Measurements from ENCODE around the gene TAOK2.

The TAOK2 gene

GRCh38 chr16:29963021-29963743 is 10.5 kb upstream of the TAOK2 start:
- in situ Hi-C loops (cut with MboI; ENCODE audit: low sequenced_read_pairs): no loop called here

- in situ Hi-C loops (cut with MboI; ENCODE audit: low sequenced_read_pairs): no loop called here
Observed at GRCh38 chr16:29968205-29968604, 5.5 kb upstream of the TAOK2 start.

DNA sequence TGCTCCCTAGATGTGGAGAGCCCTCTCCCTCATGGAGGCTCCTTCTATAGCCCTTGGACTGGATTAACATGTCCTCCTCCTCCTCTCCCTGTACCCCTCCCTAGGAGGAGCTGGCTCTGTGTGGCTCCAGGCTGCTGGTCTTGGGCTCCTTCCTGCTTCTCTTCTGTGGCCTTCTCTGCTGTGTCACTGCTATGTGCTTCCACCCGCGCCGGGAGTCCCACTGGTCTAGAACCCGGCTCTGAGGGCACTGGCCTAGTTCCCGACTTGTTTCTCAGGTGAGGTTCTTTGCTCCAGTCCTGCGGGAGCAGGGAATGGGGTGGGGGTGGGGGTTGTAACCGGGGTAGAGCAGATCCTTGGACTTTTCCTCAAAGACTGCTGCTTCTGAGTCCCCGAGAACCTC is 2.4 kb upstream of the TAOK2 start:
- in situ Hi-C loops (cut with MboI; ENCODE audit: low sequenced_read_pairs): no loop called here

GRCh38 chr16:29972500-29972899 is 1.2 kb upstream of the TAOK2 start:
- in situ Hi-C loops (cut with MboI; ENCODE audit: low sequenced_read_pairs): no loop called here

GRCh38 chr16:29972992-29973383 is 680 bp upstream of the TAOK2 start:
- in situ Hi-C loops (cut with MboI; ENCODE audit: low sequenced_read_pairs): no loop called here

DNA sequence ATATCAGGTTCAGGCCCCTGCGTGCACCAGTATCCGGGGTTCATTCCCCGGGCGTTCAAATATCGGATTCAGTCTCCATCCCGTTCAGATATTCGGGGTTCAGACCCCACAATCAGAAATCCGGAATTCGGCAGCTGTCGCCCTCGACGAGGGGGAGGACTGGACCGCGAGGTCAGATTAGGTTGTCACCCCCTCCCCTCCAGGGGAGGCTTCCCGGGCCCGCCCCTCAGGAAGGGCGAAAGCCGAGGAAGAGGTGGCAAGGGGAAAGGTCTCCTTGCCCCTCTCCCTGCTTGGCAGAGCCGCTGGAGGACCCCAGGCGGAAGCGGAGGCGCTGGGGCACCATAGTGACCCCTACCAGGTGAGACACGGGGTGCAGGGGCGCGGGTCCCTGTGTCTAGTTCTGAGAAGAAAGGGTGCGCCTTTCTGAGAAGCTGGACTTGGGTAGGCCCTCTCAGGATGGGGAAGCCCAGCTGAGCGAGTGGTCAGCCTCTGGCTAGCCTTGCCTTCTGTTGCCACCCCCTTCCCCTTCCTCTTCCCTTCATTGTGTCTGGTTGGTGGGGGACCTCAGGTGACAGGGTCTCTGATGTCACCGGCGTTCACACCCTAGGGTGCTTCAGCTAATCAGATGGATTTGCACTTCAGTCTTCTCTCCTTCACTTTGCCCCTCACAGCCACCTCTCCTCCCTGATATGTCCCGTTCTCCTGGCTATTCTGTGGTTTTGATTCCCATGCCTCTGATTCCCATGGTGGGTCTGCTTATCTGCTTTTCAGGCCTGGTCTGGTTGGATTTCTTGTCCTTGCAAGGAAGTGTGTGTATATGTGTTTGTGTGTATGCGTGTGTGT is 844 bp downstream of the TAOK2 start:
- in situ Hi-C loops (cut with MboI; ENCODE audit: low sequenced_read_pairs): no loop called here

- in situ Hi-C loops (cut with MboI; ENCODE audit: low sequenced_read_pairs): no loop called here
Observed at GRCh38 chr16:29975134-29975538, 1.5 kb downstream of the TAOK2 start.

DNA sequence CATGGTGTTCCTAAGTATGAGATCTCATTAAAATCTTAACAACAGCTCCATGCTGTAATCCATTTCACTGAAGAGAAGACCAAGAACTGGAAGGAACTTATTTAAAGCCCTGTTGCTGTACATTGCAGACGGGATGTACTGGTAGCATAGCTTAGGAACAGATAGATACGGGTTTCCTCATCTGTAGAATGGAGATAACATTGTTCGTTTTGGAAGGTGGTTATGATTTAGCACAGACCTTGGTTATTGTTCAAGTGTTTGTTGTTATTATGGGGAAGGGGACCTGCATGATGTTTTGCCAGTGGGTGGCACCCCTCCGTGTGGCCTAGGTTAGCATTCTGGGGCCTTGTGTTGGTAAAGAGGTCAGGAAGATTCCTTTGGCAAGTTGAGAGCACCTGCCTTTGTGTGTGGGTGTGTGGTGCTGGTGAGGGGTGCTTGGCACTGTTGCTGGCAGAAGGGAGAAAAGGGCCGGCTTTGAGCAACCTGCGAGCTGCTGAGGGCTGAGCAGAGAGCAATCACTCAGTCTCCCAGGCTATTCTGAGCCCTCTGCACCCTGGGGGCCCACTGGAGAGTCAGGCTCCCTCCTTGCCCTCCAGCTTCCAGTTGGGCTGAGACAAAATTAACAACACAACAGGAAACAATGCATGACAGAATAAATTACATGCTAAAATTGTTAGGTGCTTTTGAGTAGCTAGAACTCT is 2.3 kb downstream of the TAOK2 start:
- in situ Hi-C loops (cut with MboI; ENCODE audit: low sequenced_read_pairs): no loop called here

- in situ Hi-C loops (cut with MboI; ENCODE audit: low sequenced_read_pairs): no loop called here
Observed at GRCh38 chr16:29977063-29977825, 3.6 kb downstream of the TAOK2 start.

DNA sequence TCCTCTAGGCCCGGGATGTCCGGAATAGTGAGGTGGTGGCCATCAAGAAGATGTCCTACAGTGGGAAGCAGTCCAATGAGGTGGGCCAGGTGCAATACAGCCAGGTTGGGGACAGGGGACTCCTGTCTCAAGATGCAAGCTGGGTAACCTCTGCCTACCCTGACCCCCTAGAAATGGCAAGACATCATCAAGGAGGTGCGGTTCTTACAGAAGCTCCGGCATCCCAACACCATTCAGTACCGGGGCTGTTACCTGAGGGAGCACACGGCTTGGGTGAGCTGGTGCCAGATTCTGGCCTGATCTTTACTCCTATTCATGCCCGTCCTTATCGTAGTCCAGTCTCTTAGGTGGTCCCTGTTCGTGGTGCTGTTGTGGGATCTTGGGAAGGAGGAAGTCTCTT is 4.4 kb downstream of the TAOK2 start:
- in situ Hi-C loops (cut with MboI; ENCODE audit: low sequenced_read_pairs): no loop called here

DNA sequence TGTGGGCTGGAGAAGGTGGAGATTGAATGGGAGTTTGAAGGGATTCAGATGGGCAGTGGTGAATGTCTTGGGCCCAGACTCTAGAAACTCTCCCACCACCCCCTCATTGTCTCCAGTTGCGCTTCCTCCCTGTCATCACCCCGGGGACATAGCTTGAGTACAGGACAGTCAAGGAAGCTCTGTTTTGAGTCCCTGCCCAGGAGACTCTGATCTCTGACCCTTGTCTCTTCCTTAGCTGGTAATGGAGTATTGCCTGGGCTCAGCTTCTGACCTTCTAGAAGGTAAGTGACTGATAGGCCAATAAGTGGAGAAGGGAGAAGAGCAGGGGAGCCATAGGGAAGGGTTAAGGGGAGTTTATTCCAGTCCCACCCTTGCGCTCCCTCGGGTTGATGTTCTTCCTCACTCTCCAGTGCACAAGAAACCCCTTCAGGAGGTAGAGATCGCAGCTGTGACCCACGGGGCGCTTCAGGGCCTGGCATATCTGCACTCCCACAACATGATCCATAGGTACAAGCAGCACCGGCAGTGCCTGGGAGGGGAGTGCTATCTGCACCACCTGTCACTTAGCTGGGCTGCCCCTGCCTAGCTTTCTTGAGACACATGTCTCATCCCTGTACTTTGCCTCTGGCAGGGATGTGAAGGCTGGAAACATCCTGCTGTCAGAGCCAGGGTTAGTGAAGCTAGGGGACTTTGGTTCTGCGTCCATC is 5.0 kb downstream of the TAOK2 start:
- in situ Hi-C loops (cut with MboI; ENCODE audit: low sequenced_read_pairs): no loop called here

DNA sequence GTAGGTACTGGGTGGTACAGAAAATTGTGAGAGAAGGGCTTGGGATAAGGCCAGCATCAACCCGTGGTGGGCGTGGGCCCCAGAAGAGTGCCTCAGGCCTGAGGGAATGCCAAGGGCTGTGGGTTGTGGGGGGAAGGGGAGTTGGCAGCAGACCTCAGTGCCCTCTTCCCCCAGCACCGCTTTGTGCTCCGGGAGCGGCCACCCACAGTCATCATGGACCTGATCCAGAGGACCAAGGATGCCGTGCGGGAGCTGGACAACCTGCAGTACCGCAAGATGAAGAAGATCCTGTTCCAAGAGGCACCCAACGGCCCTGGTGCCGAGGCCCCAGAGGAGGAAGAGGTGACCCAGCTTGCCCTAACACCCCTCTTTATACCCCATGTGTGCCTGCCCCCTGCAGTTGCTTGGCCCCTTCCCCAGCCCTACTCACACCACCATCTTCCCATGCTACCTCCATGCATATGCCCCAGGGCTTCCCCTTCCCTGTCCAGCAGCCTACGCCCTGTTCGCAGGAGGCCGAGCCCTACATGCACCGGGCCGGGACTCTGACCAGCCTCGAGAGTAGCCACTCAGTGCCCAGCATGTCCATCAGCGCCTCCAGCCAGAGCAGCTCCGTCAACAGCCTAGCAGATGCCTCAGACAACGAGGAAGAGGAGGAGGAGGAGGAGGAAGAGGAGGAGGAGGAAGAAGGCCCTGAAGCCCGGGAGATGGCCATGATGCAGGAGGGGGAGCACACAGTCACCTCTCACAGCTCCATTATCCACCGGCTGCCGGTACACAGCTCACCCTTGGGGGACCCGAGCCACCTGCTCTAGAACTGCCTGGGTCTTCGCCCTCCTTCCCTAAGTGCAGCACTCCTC is 9.1 kb downstream of the TAOK2 start:
- in situ Hi-C loops (cut with MboI; ENCODE audit: low sequenced_read_pairs): no loop called here

DNA sequence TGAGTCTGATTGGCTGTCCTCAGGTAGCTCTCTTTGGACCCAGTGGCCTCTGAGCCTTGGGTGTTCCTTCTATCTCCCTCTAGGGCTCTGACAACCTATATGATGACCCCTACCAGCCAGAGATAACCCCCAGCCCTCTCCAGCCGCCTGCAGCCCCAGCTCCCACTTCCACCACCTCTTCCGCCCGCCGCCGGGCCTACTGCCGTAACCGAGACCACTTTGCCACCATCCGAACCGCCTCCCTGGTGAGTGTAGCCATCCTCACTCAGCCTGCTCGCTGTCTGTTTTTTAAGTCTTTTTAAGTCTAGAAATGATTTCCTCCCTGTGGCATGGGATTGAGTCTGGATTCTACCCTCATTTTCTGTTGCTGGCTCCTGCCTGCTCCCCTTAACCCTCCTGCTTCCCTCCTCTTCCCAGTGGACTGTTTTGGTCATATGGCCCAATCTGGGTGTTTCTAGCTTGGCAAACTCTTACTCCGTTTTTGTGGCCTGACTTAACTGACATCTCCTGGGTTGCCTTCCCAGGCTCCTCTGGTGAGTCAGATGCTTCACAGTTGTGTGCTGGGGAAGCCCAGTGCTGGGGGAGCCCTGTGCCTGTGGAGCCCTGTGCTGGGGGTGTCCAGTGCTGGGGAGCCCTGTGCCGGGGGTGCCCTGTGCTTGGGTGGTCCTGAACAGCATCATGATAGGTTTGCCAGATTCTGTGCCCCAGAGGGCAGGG is 9.9 kb downstream of the TAOK2 start:
- in situ Hi-C loops (cut with MboI; ENCODE audit: low sequenced_read_pairs): no loop called here

DNA sequence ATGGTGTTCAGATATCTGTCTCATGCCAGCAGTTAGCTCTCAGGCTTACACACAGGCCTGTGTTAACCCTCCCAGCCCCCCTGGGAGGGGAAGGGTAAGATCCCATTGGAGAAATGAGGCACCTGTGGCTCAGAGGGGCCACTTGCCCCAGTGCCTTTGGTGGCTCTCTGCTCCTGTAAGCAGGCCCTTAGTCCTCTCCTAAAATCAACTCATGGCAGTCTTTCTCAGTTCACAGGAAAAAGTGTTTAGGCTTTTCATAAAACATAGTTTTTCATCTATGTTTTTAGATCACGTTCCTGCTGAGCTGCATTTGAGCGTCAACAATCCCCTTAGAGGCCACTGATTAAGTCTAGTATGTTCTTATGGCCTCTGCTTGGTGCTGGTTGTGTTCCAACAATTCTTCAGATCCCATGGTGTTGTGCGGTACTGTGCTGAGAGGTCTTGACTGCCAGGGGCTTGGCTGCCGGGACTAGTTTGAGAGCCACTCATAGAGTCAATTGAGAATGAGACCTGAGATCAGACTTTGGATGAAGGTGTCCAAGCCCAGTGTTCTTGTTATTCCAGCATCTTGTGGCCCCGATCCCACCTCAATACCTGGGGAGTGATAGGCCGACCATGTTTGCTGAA is 10.6 kb downstream of the TAOK2 start:
- in situ Hi-C loops (cut with MboI; ENCODE audit: low sequenced_read_pairs): no loop called here

DNA sequence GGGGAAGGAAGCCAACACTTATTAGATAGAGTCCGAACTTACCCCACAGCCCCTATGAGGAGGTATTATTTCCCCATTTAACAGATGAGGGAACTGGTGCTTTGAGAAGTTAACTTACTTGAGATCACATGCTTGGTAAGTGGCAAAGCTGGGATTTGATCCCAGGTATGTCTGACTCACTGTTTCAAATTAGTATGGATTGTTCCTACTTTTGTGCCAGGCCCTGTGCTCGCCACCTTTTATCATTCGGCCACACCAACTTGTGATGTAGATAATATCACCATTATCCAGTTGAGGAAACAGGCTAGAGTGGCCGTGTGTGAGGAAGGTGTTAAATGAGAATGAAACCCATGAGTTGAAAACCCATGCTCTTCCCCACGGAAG is 11.1 kb downstream of the TAOK2 start:
- in situ Hi-C loops (cut with MboI; ENCODE audit: low sequenced_read_pairs): no loop called here

DNA sequence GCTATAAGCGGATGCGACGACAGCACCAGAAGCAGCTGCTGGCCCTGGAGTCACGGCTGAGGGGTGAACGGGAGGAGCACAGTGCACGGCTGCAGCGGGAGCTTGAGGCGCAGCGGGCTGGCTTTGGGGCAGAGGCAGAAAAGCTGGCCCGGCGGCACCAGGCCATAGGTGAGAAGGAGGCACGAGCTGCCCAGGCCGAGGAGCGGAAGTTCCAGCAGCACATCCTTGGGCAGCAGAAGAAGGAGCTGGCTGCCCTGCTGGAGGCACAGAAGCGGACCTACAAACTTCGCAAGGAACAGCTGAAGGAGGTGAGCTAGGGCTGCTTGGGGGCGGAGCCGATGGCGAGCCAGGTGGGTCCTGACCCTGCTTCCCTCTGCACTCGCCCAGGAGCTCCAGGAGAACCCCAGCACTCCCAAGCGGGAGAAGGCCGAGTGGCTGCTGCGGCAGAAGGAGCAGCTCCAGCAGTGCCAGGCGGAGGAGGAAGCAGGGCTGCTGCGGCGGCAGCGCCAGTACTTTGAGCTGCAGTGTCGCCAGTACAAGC is 11.7 kb downstream of the TAOK2 start:
- in situ Hi-C loops (cut with MboI; ENCODE audit: low sequenced_read_pairs): no loop called here

DNA sequence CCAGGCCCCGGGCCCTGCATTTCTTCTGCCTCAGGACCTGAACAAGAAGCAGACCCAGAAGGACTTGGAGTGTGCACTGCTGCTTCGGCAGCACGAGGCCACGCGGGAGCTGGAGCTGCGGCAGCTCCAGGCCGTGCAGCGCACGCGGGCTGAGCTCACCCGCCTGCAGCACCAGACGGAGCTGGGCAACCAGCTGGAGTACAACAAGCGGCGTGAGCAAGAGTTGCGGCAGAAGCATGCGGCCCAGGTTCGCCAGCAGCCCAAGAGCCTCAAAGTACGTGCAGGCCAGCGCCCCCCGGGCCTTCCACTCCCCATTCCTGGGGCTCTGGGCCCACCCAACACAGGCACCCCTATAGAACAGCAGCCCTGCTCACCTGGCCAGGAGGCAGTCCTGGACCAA is 12.6 kb downstream of the TAOK2 start:
- in situ Hi-C loops (cut with MboI; ENCODE audit: low sequenced_read_pairs): no loop called here

- in situ Hi-C loops (cut with MboI; ENCODE audit: low sequenced_read_pairs): no loop called here
Observed at GRCh38 chr16:29986931-29987330, 13.3 kb downstream of the TAOK2 start.

Data from HL-60/S4 treated with phorbol 12-myristate 13-acetate at 8.2 ng/mL for 4 days and 3 days (cell line).